Heart left ventricle (tissue), 16 donors: Measurements from ENCODE around the gene ZBTB39. TPM values are rescaled to one million over a fixed set of nuclear protein-coding genes. Genes with fewer than 3 reads are reported as not detected.
"Not testable (repeated sequence)": the region's sequence is repeated elsewhere in the genome, so short reads cannot be mapped to it uniquely, and the experiment has no call there.

Experiments
- ATAC-seq, 4 donors: fragments of 200-7000 bp; cut with Tn5 transposase; one replicate each; pipeline ENCODE4 v1.9.1; 2020 to 2022; ENCODE audit warnings: moderate library complexity in 4 of 4, mild to moderate bottlenecking in 3 of 4, moderate number of reproducible peaks in 1 of 4
- DNase-seq, 5 donors: peaks; one replicate each; pipeline ENCODE4 v3.0.0-alpha.2; 2020
- H3K27ac ChIP-seq, 12 donors: fragments of 200-600 bp; sonication (generic) in 4 of 12; one replicate each; pipeline versions ENCODE4 v1.5.0 to v1.8.0; 2016 to 2022; ENCODE audit warnings: mild to moderate bottlenecking in 2 of 12
- H3K27me3 ChIP-seq, 9 donors: fragments of 200-600 bp; sonication (generic) in 2 of 9; one replicate each; pipeline versions ENCODE4 v1.5.1 to v1.8.0; 2016 to 2022; ENCODE audit warnings: mild to moderate bottlenecking in 3 of 9
- H3K36me3 ChIP-seq, 9 donors: fragments of 200-600 bp; sonication (generic) in 2 of 9; one replicate each; pipeline versions ENCODE4 v1.5.0 to v1.8.0; 2018 to 2022; ENCODE audit warnings: mild to moderate bottlenecking in 2 of 9
- H3K4me1 ChIP-seq, 12 donors: fragments of 200-600 bp; sonication (generic) in 4 of 12; one replicate each; pipeline versions ENCODE4 v1.5.0 to v1.8.0; 2016 to 2022; ENCODE audit warnings: mild to moderate bottlenecking in 3 of 12
- H3K4me3 ChIP-seq, 12 donors: fragments of 200-600 bp; sonication (generic) in 4 of 12; one replicate each; pipeline versions ENCODE4 v1.5.0 to v1.8.0; 2017 to 2022; ENCODE audit warnings: mild to moderate bottlenecking in 9 of 12, moderate library complexity in 4 of 12
- H3K9me3 ChIP-seq, 12 donors: fragments of 200-600 bp; sonication (generic) in 4 of 12; one replicate each; pipeline versions ENCODE4 v1.5.0 to v1.8.0; 2016 to 2022; ENCODE audit warnings: mild to moderate bottlenecking in 1 of 12
- CTCF ChIP-seq, 12 donors: fragments of 200-600 bp; sonication (generic) in 4 of 12; IDR thresholded peaks; one replicate each; pipeline versions ENCODE4 v1.5.0 to v1.8.0; 2018 to 2022; ENCODE audit warnings: antibody characterized with exemption in 12 of 12, mild to moderate bottlenecking in 5 of 12
- POLR2A ChIP-seq, 2 donors: fragments of 450-650 bp; IDR thresholded peaks; one replicate each; pipeline ENCODE4 v1.6.1; 2017; ENCODE audit warnings: antibody characterized with exemption in 2 of 2, mild to moderate bottlenecking in 2 of 2, moderate library complexity in 2 of 2
- WGBS, 4 donors: extraction: QIAGEN DNeasy Blood & Tissue Kit in 2 of 4; methylation state at CpG; one replicate each; pipeline versions ENCODE4 v1.1.5 to v1.1.7; 2013 to 2018; 5-methylcytosine and 5-hydroxymethylcytosine counted together
- intact Hi-C, 10 donors: fragments of 100-400 bp; cut with DNase I; formaldehyde crosslinking; loops; one replicate each; pipeline versions ENCODE4 v1.11.1 to v1.14.2; 2022
- polyA plus RNA-seq, 2 donors: library from polyadenylated mRNA; stranded (reverse); fragments of 200-250 nt; gene quantifications; one replicate each; pipeline ENCODE4 v1.2.3, GENCODE V29; 2013
- total RNA-seq, 9 donors: library from RNA; depleted of rRNA in 2 of 9; stranded (reverse); fragments of >200 nt in 2 of 9; fragmentation: NEBNext Ultra II Directional in 3 of 9; extraction: Animal tissue kit (Norgen Biotek cat#: 25700) in 3 of 9; gene quantifications; one replicate each; pipeline versions ENCODE4 v1.1.0 to v1.2.4, GENCODE V29; 2016 to 2023
- donor health status: ischemic (EF 13 %, LVEDD 7.1; RV severe dilation, severe dysfunction).
- donor health status: healthy with polysubstance abuse.
- donor health status: DM: no; HTN: yes; CAD: no.
- donor health status: DM: no; HTN: no; CAD: no.
- donor health status: ischemic (EF 25% LVEDD 6.9; RV normal size, moderate dysfunction).
- donor health status: ischemic (EF 25% LVEDD 5.7; RV mildly dilated, moderate dysfunction).
- donor health status: healthy.
- donor health status: DM: yes; HTN: yes; CAD: no.
- donor health status: ischemic (EF 35%, LVEDD 5.7; RV mildly dilated, moderate dysfunction).
- donor health status: nonischemic (EF 11% LVEDD 7.7; RV severe dilation, severe dysfunction).
- donor health status: DM: yes; HTN: yes; CAD: no.
- donor health status: PGD.
- donor health status: ischemic (EF 29% LVEDD 5.4; RV normal size, mild dysfunction).
- donor health status: nonischemic (EF 23%, LVEDD 6.1; RV moderate dilation, normal function).

Gene ZBTB39
- total and polyA plus RNA-seq, 11 donors: 1.5 to 4.5 (median 3.3) TPM

GRCh38 chr12:56978397-56979138, 27.8 kb downstream of the ZBTB39 start:
- WGBS, 4 donors: 89 to 94% (median 92%) methylated on average over 3 of the region's 3 CpGs
- ATAC-seq (no peak), DNase-seq (no peak)
- Histone ChIP-seq H3K4me3 (no peak overlapping the region), H3K4me1 (no peaks in the 10 kb centered on the region), H3K36me3 (no peaks in the 10 kb centered on the region), H3K27ac (no peak overlapping the region), H3K9me3 (no peaks in the 10 kb centered on the region), H3K27me3 (no peaks in the 10 kb centered on the region)
- TF ChIP-seq POLR2A (IDR thresholded peaks at IDR 0.05): no peak
- TF ChIP-seq CTCF (IDR thresholded peaks at IDR 0.05): no peak
- intact Hi-C loops: no loop called here

GRCh38 chr12:56977361-56977760, 29.0 kb downstream of the ZBTB39 start:
- WGBS, 4 donors: 82 to 91% (median 86%) methylated on average over 4 of the region's 4 CpGs
- H3K4me3 ChIP-seq, ATAC-seq, H3K36me3 ChIP-seq, H3K27ac ChIP-seq, H3K9me3 ChIP-seq, intact Hi-C loops, DNase-seq, H3K27me3 ChIP-seq, H3K4me1 ChIP-seq: not testable (repeated sequence)

- intact Hi-C loops, H3K9me3 ChIP-seq, H3K4me1 ChIP-seq, ATAC-seq, H3K4me3 ChIP-seq, DNase-seq, H3K27ac ChIP-seq, H3K36me3 ChIP-seq, H3K27me3 ChIP-seq: not testable (repeated sequence)
- WGBS, 4 donors: 82 to 89% (median 88%) methylated on average over 3 of the region's 3 CpGs
Measured at GRCh38 chr12:56974224-56974623, 32.1 kb downstream of the ZBTB39 start.

- ATAC-seq, H3K4me3 ChIP-seq, H3K27ac ChIP-seq, intact Hi-C loops, H3K27me3 ChIP-seq, DNase-seq, H3K4me1 ChIP-seq, H3K36me3 ChIP-seq: not testable (repeated sequence)
- WGBS, 4 donors: 56 to 68% (median 62%) methylated on average over 6 of the region's 6 CpGs
- peaks cover 0 to 12% (median 0%) of the 10 kb centered on the region in 12 donors for H3K9me3 ChIP-seq
Measured at GRCh38 chr12:56968910-56969309, 37.4 kb downstream of the ZBTB39 start.

- intact Hi-C loops, H3K4me3 ChIP-seq, DNase-seq, H3K4me1 ChIP-seq, ATAC-seq, H3K27ac ChIP-seq, H3K27me3 ChIP-seq, H3K36me3 ChIP-seq: not testable (repeated sequence)
- 93 to 97% (median 94%) methylated on average over 15 of the region's 15 CpGs for WGBS, 4 donors
- peaks cover 0 to 12% (median 0%) of the 10 kb centered on the region in 12 donors for H3K9me3 ChIP-seq
Measured at GRCh38 chr12:56965997-56966642, 40.2 kb downstream of the ZBTB39 start.

GRCh38 chr12:56965124-56965523, 41.2 kb downstream of the ZBTB39 start:
- H3K27me3 ChIP-seq, H3K27ac ChIP-seq, DNase-seq, H3K36me3 ChIP-seq, ATAC-seq, H3K4me3 ChIP-seq, intact Hi-C loops, H3K4me1 ChIP-seq: not testable (repeated sequence)
- peaks cover 0 to 12% (median 0%) of the 10 kb centered on the region in 12 donors for H3K9me3 ChIP-seq
- whole genome bisulfite sequencing, 4 donors: 93% methylated on average over 3 to 4 of the region's 4 CpGs

GRCh38 chr12:56963557-56963956, 42.8 kb downstream of the ZBTB39 start:
- intact Hi-C loops, H3K4me3 ChIP-seq, H3K27me3 ChIP-seq, H3K4me1 ChIP-seq, H3K27ac ChIP-seq, ATAC-seq, H3K36me3 ChIP-seq, DNase-seq: not testable (repeated sequence)
- peaks cover 0 to 21% (median under 1%) of the 10 kb centered on the region in 12 donors for H3K9me3 ChIP-seq
- WGBS, 4 donors: 92 to 95% (median 94%) methylated on average over 4 to 17 of the region's 27 CpGs

- ATAC-seq, H3K27me3 ChIP-seq, intact Hi-C loops, H3K4me3 ChIP-seq, H3K27ac ChIP-seq, DNase-seq, H3K36me3 ChIP-seq, H3K4me1 ChIP-seq: not testable (repeated sequence)
- 57 to 63% (median 60%) methylated on average over 4 of the region's 4 CpGs for WGBS, 4 donors
- H3K9me3 ChIP-seq: peaks cover 0 to 26% (median 3%) of the 10 kb centered on the region in 12 donors
Measured at GRCh38 chr12:56962247-56962646, 44.1 kb downstream of the ZBTB39 start.
